DMS 273 (cell line): Measurements from ENCODE around the gene OR11A1.
A peak's percentile ranks its signal among the peaks of the same experiment; 100 is the strongest.

Source experiments
- DNase-seq: peaks from one replicate; lab custom pipeline; 2025; ENCODE audit not compliant: unreplicated experiment; lab: John Stamatoyannopoulos, UW

Gene OR11A1

DNA sequence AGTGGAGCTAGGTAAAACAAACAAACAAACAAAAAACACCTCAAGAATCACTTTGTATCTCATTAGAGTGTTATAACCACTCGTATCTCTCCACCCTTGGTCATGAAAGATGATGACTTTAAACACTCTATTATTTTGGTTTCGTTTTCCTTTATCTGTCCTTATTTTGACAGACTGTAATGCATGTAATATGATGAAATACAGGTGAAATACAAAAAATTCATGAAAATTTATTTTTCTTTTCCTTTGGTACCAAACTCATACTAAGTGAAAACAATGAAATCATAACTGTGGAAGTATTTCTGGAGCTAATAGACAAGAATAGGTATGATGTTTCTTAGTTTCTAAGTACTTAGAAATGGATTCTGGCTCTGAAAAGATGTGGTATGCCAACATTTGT is 57.3 kb downstream of the OR11A1 start:
- DNase-seq = no peak

DNA sequence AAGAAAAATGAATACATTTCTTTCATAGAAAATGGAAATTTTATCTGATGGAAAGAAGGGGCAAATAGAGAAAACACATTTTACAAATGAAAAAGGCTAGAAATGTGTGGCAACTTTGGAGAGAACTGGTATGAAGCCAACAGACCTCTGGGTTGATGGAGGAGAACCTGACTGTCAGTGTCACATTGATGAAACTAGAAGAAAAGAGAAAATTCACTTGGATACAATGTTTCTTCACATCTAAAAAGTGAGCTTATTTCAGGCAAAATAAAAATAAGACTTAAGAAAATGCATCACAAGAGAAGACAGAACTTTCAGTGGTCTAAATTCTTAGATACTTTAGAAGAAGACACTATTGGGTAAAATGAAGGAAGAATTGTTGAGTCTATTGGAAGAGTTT is 61.5 kb downstream of the OR11A1 start, which contains the start of gene OR12D2:
OR12D2 (plus strand) TSS at position 301 of the 400 bp plus-strand sequence. CDS start 1,069 bp downstream, outside the sequence.
- DNase-seq = no peak

DNA sequence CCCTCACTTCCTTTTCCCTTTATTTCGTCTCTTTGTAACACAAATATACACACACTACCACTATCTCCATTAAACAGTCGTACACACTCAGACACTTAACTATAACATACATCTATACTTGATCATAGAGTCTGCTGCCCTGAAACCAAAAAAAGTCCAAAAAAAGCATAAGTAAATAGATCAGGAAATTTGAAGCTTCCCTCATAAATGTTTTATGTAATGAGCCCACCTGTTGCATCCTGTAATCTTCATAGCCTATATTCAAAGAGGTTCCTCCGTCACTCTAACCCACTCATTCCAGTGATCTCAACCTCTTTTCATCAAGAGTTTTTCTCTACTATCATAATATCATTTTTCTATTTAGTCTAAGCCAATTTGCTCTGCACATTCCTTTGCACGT is 68.3 kb downstream of the OR11A1 start:
- DNase-seq = no peak

DNA sequence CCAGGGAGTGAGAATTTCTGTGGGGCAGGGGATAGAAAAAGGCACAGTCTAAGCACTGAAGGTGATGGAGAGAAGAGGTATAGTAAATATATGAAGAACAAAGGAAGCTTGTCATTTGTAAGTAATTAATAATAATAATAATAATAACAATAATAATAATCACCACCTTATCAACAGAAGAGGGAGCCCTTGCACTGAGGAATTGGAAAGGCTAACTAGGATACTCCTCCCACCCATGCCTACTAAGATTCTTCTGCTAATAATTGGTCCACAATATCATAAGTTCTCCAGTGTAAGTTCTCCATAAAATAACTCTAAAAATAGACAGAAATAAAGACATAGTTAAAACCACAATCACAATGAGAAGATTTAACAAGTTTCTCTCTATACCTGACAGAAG is 80.9 kb downstream of the OR11A1 start:
- DNase-seq = peak; percentile 20
